ENCODE data around the gene FGF19. TPM values are rescaled to one million over a fixed set of nuclear protein-coding genes. Genes with fewer than 3 reads are reported as not detected.

Gene FGF19
- total and polyA plus RNA-seq, 2 donors from 2014 or later, result not detected

DNA sequence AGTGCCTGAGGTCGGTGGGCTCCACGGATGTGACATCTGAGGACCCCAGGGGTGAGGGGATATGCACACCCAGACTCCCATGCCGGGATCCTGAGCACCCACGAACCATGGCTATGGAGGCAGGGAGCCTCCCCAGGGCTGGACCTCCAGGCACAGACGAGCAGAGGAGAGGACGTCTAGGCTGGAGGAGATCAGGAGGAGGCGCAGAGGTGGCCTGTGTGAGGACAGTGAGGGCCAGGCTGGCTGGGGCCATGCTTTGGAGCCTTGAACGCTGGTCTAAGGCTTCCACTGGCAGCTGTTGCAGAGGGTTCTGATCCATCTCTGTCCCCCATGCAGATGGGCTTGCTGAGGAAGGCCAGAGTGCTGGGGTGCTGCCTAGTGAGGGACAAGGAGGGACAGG is 42.3 kb upstream of the FGF19 start:
- DNase-seq (no peak), FAIRE-seq (no peak)
- H3K36me3 ChIP-seq (ENCODE audit: control insufficient read depth in 2 of 3, insufficient read depth in 3 of 3, low read length in 3 of 3), result no peaks in the 10 kb centered on the region
- H3K4me3 ChIP-seq (ENCODE audit: low read length in 3 of 3), result no peak overlapping the region
- TF ChIP-seq, protein P1, sequence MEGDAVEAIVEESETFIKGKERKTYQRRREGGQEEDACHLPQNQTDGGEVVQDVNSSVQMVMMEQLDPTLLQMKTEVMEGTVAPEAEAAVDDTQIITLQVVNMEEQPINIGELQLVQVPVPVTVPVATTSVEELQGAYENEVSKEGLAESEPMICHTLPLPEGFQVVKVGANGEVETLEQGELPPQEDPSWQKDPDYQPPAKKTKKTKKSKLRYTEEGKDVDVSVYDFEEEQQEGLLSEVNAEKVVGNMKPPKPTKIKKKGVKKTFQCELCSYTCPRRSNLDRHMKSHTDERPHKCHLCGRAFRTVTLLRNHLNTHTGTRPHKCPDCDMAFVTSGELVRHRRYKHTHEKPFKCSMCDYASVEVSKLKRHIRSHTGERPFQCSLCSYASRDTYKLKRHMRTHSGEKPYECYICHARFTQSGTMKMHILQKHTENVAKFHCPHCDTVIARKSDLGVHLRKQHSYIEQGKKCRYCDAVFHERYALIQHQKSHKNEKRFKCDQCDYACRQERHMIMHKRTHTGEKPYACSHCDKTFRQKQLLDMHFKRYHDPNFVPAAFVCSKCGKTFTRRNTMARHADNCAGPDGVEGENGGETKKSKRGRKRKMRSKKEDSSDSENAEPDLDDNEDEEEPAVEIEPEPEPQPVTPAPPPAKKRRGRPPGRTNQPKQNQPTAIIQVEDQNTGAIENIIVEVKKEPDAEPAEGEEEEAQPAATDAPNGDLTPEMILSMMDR (IDR thresholded peaks at IDR 0.05; ENCODE audit: borderline replicate concordance, extremely low read depth, insufficient read depth), result no peak
- no peaks in the 10 kb centered on the region for H3K4me1 ChIP-seq (ENCODE audit: control insufficient read depth in 2 of 3, insufficient read depth in 2 of 3, low read depth in 1 of 3, low read length in 3 of 3)
- H3K27me3 ChIP-seq (ENCODE audit: control insufficient read depth, insufficient read depth, low read length), result no peaks in the 10 kb centered on the region
- intact Hi-C loops (cut with DNase I), result no loop called here
- no peak overlapping the region for H3K9ac ChIP-seq (ENCODE audit: low read length in 3 of 3)
- H3K27ac ChIP-seq (ENCODE audit: low read depth in 2 of 2, low read length in 2 of 2), result no peak overlapping the region
- no peaks in the 10 kb centered on the region for H3K9me3 ChIP-seq (ENCODE audit: control insufficient read depth in 2 of 3, insufficient read depth in 1 of 3, low read length in 3 of 3)

DNA sequence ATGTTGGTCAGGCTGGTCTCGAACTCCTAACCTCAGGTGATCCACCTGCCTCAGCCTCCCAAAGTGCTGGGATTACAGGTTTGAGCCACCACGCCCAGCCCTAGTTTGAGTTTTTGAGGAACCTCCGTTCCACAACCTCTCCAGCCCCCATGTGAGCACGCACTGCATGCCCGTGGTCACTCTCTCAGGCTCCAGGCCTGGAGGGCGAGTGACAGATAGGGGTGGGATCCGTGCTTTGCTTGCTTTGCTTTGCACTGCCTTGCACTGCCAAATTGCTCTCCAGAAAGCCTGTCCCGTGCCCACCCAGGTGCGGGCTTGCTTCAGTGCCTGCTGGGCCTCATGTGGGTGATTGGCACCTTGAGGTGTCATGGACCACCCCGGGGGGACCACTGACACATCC is 41.4 kb upstream of the FGF19 start:
- no peak for FAIRE-seq
- no peak overlapping the region for H3K9ac ChIP-seq (ENCODE audit: low read length in 3 of 3)
- H3K4me3 ChIP-seq (ENCODE audit: low read length in 3 of 3), result no peak overlapping the region
- H3K36me3 ChIP-seq (ENCODE audit: control insufficient read depth in 2 of 3, insufficient read depth in 3 of 3, low read length in 3 of 3), result no peaks in the 10 kb centered on the region
- no peak overlapping the region for H3K27ac ChIP-seq (ENCODE audit: low read depth in 2 of 2, low read length in 2 of 2)
- TF ChIP-seq, protein P1 (IDR thresholded peaks at IDR 0.05; ENCODE audit: borderline replicate concordance, extremely low read depth, insufficient read depth), result no peak
- no peak for DNase-seq
- intact Hi-C loops (cut with DNase I), result no loop called here
- no peaks in the 10 kb centered on the region for H3K9me3 ChIP-seq (ENCODE audit: control insufficient read depth in 2 of 3, insufficient read depth in 1 of 3, low read length in 3 of 3)
- no peaks in the 10 kb centered on the region for H3K4me1 ChIP-seq (ENCODE audit: control insufficient read depth in 2 of 3, insufficient read depth in 2 of 3, low read depth in 1 of 3, low read length in 3 of 3)
- no peaks in the 10 kb centered on the region for H3K27me3 ChIP-seq (ENCODE audit: control insufficient read depth, insufficient read depth, low read length)

DNA sequence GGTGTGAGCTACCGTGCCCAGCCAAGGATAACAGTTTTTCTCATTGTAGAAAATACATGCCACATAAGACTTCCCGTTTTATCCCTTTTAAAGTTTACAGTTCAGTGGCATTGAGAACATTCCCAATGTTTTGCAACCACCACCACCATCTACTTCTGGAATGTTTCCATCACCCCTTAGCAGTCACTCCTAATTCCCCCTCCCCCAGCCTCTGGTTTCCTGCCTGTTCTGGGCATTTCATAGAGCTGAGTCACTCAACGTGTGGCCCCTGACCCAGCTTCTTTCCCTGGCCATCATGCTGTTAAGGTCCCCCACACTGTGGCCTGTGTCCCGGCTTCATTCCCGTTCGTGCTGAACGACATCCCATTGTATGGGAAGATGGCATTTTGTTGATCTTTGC is 40.6 kb upstream of the FGF19 start:
- H3K4me1 ChIP-seq (ENCODE audit: control insufficient read depth in 2 of 3, insufficient read depth in 2 of 3, low read depth in 1 of 3, low read length in 3 of 3), result no peaks in the 10 kb centered on the region
- no peak overlapping the region for H3K9ac ChIP-seq (ENCODE audit: low read length in 3 of 3)
- DNase-seq, result peak in 2 of 5 donors; percentile 26 to 47
- FAIRE-seq, result no peak
- TF ChIP-seq, protein P1 (IDR thresholded peaks at IDR 0.05; ENCODE audit: borderline replicate concordance, extremely low read depth, insufficient read depth), result no peak
- no peaks in the 10 kb centered on the region for H3K36me3 ChIP-seq (ENCODE audit: control insufficient read depth in 2 of 3, insufficient read depth in 3 of 3, low read length in 3 of 3)
- H3K27ac ChIP-seq (ENCODE audit: low read depth in 2 of 2, low read length in 2 of 2), result no peak overlapping the region
- H3K9me3 ChIP-seq (ENCODE audit: control insufficient read depth in 2 of 3, insufficient read depth in 1 of 3, low read length in 3 of 3), result no peaks in the 10 kb centered on the region
- intact Hi-C loops (cut with DNase I), result no loop called here
- no peaks in the 10 kb centered on the region for H3K27me3 ChIP-seq (ENCODE audit: control insufficient read depth, insufficient read depth, low read length)
- H3K4me3 ChIP-seq (ENCODE audit: low read length in 3 of 3), result no peak overlapping the region

DNA sequence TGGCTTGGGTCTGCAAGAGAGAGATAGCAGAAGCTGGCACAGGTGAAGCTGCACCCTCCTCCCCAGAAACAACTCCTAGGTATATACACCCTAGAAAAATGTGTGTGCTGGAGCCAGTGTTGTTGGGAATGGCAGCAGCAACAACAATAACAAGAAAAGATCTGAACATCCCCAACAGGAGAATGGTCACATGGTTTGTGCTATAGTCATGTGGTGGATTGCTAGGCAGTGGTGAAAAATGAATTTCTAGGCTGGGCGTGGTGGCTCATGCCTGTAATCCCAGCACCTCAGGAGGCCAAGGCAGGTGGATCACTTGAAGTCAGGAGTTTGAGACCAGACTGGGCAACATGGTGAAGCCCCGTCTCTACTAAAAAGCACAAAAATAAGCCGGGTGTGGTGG is 31.0 kb upstream of the FGF19 start:
- H3K27ac ChIP-seq (ENCODE audit: low read depth in 2 of 2, low read length in 2 of 2), result no peak overlapping the region
- intact Hi-C loops (cut with DNase I), result no loop called here
- H3K36me3 ChIP-seq (ENCODE audit: control insufficient read depth in 2 of 3, insufficient read depth in 3 of 3, low read length in 3 of 3), result no peaks in the 10 kb centered on the region
- H3K9ac ChIP-seq (ENCODE audit: low read length in 3 of 3), result no peak overlapping the region
- no peaks in the 10 kb centered on the region for H3K27me3 ChIP-seq (ENCODE audit: control insufficient read depth, insufficient read depth, low read length)
- FAIRE-seq (no peak), DNase-seq (no peak)
- H3K4me3 ChIP-seq (ENCODE audit: low read length in 3 of 3), result no peak overlapping the region
- H3K9me3 ChIP-seq (ENCODE audit: control insufficient read depth in 2 of 3, insufficient read depth in 1 of 3, low read length in 3 of 3), result peaks cover 0 to 19% (median 0%) of the 10 kb centered on the region in 3 donors
- no peaks in the 10 kb centered on the region for H3K4me1 ChIP-seq (ENCODE audit: control insufficient read depth in 2 of 3, insufficient read depth in 2 of 3, low read depth in 1 of 3, low read length in 3 of 3)
- TF ChIP-seq, protein P1 (IDR thresholded peaks at IDR 0.05; ENCODE audit: borderline replicate concordance, extremely low read depth, insufficient read depth), result no peak

All from kidney (tissue), 14 donors.